Loucy (cell line): ENCODE results near the gene INCA1.

ENCODE experiments used
- H2AFZ ChIP-seq: fragments of 200-600 bp; sonication (generic); 2 replicates; pipeline ENCODE4 v1.6.0; 2016; ENCODE audit warnings: antibody characterized with exemption, mild to moderate bottlenecking, low read length, moderate library complexity
- H3F3A ChIP-seq: fragments of 200-600 bp; 2 replicates; pipeline ENCODE4 v1.6.0; 2016; ENCODE audit warnings: antibody characterized with exemption, low read depth, mild to moderate bottlenecking
- H3K27me3 ChIP-seq: fragments of 200-600 bp; sonication (generic); 2 replicates; pipeline ENCODE4 v1.6.1; 2014; ENCODE audit warnings: low read length, mild to moderate bottlenecking; ENCODE audit not compliant: insufficient read depth, poor library complexity, severe bottlenecking
- H3K36me3 ChIP-seq: fragments of 200-600 bp; sonication (generic); 2 replicates; pipeline ENCODE4 v1.6.1; 2016; ENCODE audit warnings: low read length; ENCODE audit not compliant: insufficient read depth
- H3K4me1 ChIP-seq: fragments of 200-600 bp; sonication (generic); 2 replicates; pipeline ENCODE4 v1.5.1; 2014; ENCODE audit warnings: low read length, mild to moderate bottlenecking; ENCODE audit not compliant: insufficient read depth, poor library complexity, severe bottlenecking
- H3K4me2 ChIP-seq: fragments of 200-600 bp; sonication (generic); 2 replicates; pipeline ENCODE4 v1.6.0; 2014; ENCODE audit warnings: antibody characterized with exemption, low read length, low read depth, mild to moderate bottlenecking; ENCODE audit not compliant: poor library complexity, severe bottlenecking
- H3K4me3 ChIP-seq: fragments of 200-600 bp; sonication (generic); 2 replicates; pipeline ENCODE4 v1.5.1; 2014; ENCODE audit warnings: low read length, mild to moderate bottlenecking, mixed read lengths; ENCODE audit not compliant: poor library complexity, severe bottlenecking
- H3K79me2 ChIP-seq: fragments of 200-600 bp; sonication (generic); 2 replicates; pipeline ENCODE4 v1.6.1; 2014; ENCODE audit warnings: low read length; ENCODE audit not compliant: insufficient read depth
- H3K9ac ChIP-seq: fragments of 200-600 bp; sonication (generic); 2 replicates; pipeline ENCODE4 v1.6.0; 2014; ENCODE audit warnings: mild to moderate bottlenecking, low read depth, low read length, moderate library complexity; ENCODE audit not compliant: poor library complexity, severe bottlenecking
- H3K9me2 ChIP-seq: fragments of 200-600 bp; sonication (generic); replicated peaks from 2 replicates; pipeline ENCODE4 v1.6.1; 2016; ENCODE audit warnings: low read depth, low read length, mixed read lengths
- H3K9me3 ChIP-seq: fragments of 200-600 bp; sonication (generic); 2 replicates; pipeline ENCODE4 v1.6.1; 2014; ENCODE audit warnings: mild to moderate bottlenecking, antibody characterized with exemption, low read length, low read depth; ENCODE audit not compliant: insufficient read depth
- H4K20me1 ChIP-seq: fragments of 200-600 bp; sonication (generic); 2 replicates; pipeline ENCODE4 v1.6.0; 2014; ENCODE audit warnings: antibody characterized with exemption, low read length, mild to moderate bottlenecking; ENCODE audit not compliant: insufficient read depth, poor library complexity, severe bottlenecking
- CTCF ChIP-seq: fragments of 200-600 bp; sonication (generic); conservative IDR thresholded peaks from 2 replicates; pipeline ENCODE4 v1.5.1; 2014; ENCODE audit warnings: mild to moderate bottlenecking, antibody characterized with exemption, low read length
- EZH2phosphoT487 ChIP-seq: fragments of 200-600 bp; IDR thresholded peaks from 2 replicates; pipeline ENCODE4 v1.6.1; 2018; ENCODE audit warnings: antibody characterized with exemption, mild to moderate bottlenecking, moderate library complexity, borderline replicate concordance

INCA1 gene

DNA sequence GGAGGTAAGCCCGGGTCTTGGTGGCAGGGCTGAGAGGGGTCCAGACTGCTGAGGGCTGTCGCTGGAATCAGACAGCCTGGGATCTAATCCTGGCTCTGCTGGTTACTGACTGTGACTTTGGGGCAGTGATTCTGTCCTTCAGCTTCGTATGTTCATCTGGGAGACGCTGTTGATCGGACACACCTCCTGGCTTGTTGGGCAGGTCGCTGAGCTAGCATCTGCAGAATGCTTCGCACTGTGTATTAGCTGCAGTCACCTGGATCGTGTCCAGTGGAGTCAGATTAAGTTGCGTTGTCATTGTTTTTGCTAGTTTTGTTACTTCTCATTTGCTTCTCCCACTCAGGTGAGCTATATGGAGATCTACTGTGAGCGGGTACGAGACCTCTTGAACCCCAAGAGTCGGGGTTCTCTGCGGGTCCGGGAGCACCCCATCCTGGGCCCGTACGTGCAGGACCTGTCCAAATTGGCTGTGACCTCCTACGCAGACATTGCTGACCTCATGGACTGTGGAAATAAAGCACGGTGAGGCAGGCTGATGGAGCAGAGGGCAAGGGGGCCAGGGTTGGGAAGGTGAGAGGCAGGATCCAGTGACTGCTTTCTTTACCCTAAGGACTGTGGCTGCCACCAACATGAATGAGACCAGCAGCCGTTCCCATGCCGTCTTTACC, 4.9 kb upstream of the INCA1 start:
- no peaks in the 10 kb centered on the region for H3F3A ChIP-seq
- H3K9ac ChIP-seq = no peak overlapping the region
- no peaks in the 10 kb centered on the region for H3K9me3 ChIP-seq
- peaks cover 31% of the 10 kb centered on the region; the same call in 1 of the 2 replicates for H3K36me3 ChIP-seq
- peaks cover 22% of the 10 kb centered on the region; the same call in 1 of the 2 replicates for H3K79me2 ChIP-seq
- H3K4me2 ChIP-seq = no peak overlapping the region
- H2AFZ ChIP-seq = no peak overlapping the region
- TF ChIP-seq EZH2phosphoT487 = no peak
- no peaks in the 10 kb centered on the region for H3K27me3 ChIP-seq
- H3K4me1 ChIP-seq = peaks cover 14% of the 10 kb centered on the region
- no peak overlapping the region for H3K4me3 ChIP-seq
- no peaks in the 10 kb centered on the region for H3K9me2 ChIP-seq
- H4K20me1 ChIP-seq = no peaks in the 10 kb centered on the region

DNA sequence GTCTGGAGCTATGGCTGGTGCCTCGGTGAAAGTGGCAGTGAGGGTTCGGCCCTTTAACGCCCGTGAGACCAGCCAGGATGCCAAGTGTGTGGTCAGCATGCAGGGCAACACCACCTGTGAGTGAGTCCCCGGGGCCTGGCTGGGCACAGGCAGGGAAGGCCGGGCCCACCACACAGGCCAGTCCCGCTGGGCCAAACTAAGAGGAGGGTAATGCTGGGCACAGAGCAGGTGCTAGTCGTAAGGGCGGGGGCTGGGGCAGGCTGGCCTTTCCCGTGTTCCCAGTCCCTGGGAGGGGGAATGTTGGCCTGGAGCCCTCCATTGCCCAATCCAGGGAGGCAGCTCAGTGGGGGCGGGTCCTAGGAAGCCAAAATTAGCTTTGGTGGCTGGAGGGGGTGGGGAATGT, 2.9 kb upstream of the INCA1 start:
- no peaks in the 10 kb centered on the region for H3K9me3 ChIP-seq
- peaks cover 22% of the 10 kb centered on the region; the same call in 1 of the 2 replicates for H3K79me2 ChIP-seq
- peak overlapping the region; percentile 88 for H3K4me3 ChIP-seq
- H3K4me2 ChIP-seq = peak overlapping the region; percentile 83
- H3K9me2 ChIP-seq = no peaks in the 10 kb centered on the region
- no peaks in the 10 kb centered on the region for H3K27me3 ChIP-seq
- H3K36me3 ChIP-seq = peaks cover 20% of the 10 kb centered on the region; the same call in 1 of the 2 replicates
- TF ChIP-seq CTCF = no peak
- TF ChIP-seq EZH2phosphoT487 = no peak
- no peak overlapping the region for H2AFZ ChIP-seq
- H3K4me1 ChIP-seq = peaks cover 14% of the 10 kb centered on the region
- H3F3A ChIP-seq = no peaks in the 10 kb centered on the region
- no peaks in the 10 kb centered on the region for H4K20me1 ChIP-seq
- no peak overlapping the region for H3K9ac ChIP-seq

- H3F3A ChIP-seq = no peaks in the 10 kb centered on the region
- H3K9me3 ChIP-seq = no peaks in the 10 kb centered on the region
- no peaks in the 10 kb centered on the region for H4K20me1 ChIP-seq
- peaks cover 13% of the 10 kb centered on the region; the same call in 1 of the 2 replicates for H3K36me3 ChIP-seq
- TF ChIP-seq CTCF (no peak), EZH2phosphoT487 (no peak)
- peak overlapping the region; percentile 88 for H3K4me3 ChIP-seq
- H3K27me3 ChIP-seq = no peaks in the 10 kb centered on the region
- H3K79me2 ChIP-seq = peaks cover 22% of the 10 kb centered on the region; the same call in 1 of the 2 replicates
- H3K9ac ChIP-seq = peak overlapping the region; percentile 69
- no peaks in the 10 kb centered on the region for H3K9me2 ChIP-seq
- H3K4me2 ChIP-seq = peak overlapping the region; percentile 83
- H3K4me1 ChIP-seq = peaks cover 14% of the 10 kb centered on the region
- no peak overlapping the region for H2AFZ ChIP-seq
Measured at GRCh38 chr17:4999430-5000093, 2.2 kb upstream of the INCA1 start.
